Measurements from ENCODE around the gene EBF3.

Gene EBF3

DNA sequence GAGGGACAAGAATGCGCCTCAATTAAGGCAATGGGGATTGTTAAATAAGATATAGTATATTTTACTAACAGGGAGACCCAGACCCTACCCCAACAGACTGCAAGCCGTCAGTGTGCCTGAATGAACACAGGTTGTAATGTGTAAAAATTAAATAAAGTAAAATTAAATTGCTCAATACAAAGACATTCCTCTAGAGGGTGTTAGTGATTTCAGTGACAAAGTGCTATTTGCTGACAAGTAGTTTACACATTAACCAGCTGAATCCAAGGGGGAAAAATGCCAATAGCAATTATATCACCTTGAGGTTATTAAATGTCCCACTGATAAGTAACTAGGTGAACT, 110.5 kb downstream of the EBF3 start:
- DNase-seq (ENCODE audit: low spot score), result peak; percentile 33
- TF ChIP-seq, protein P1, sequence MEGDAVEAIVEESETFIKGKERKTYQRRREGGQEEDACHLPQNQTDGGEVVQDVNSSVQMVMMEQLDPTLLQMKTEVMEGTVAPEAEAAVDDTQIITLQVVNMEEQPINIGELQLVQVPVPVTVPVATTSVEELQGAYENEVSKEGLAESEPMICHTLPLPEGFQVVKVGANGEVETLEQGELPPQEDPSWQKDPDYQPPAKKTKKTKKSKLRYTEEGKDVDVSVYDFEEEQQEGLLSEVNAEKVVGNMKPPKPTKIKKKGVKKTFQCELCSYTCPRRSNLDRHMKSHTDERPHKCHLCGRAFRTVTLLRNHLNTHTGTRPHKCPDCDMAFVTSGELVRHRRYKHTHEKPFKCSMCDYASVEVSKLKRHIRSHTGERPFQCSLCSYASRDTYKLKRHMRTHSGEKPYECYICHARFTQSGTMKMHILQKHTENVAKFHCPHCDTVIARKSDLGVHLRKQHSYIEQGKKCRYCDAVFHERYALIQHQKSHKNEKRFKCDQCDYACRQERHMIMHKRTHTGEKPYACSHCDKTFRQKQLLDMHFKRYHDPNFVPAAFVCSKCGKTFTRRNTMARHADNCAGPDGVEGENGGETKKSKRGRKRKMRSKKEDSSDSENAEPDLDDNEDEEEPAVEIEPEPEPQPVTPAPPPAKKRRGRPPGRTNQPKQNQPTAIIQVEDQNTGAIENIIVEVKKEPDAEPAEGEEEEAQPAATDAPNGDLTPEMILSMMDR (conservative IDR thresholded peaks at IDR 0.05; ENCODE audit: low read depth), result peak; percentile 19; the same call in 1 of the 2 replicates
- CTCF ChIA-PET, result interaction anchor here (0.6 to 1.8 kb wide), 10 partner anchors 8 to 1078 kb away, joined by 3 to 8 read pairs (median 3); partner anchors contain the start of gene C10orf143
- no peak overlapping the region for H3K27ac ChIP-seq
- POLR2A ChIA-PET (ENCODE audit: low non-redundant PET), result no interaction called here

DNA sequence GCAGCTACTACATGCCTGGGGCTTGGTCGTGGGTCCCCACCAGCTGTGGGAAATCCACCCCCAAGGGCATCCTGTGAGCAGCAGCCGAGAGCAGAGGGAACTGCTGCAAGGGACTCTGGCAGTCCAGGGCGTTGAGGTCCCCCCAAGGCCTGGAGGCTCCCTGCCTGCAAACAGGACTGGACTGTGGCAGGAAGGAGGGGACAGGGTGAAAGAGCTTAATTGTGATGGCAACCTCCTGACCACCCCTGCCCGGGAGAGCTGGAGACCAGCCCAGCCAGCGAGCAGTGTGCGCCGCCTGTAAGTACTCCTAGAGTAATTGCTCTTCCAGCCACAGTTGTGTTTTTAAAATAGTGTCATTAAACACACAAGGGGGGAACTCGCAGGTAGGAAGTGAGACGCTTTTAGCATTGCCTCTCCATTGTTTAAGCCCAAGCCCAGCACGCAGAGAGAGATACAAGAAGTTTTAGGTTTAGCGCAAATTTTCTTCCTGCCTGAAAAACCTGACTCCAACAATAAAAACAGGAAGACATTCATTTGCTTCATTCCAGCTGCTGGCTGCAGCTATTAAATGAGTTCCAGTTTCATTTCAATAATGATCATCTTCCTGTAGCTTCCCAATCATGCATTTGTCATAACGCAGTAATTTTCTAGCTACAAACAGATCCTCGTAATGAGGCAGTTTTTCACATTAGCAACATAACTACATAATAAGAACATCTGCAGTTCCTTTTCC, 111.1 kb downstream of the EBF3 start:
- no peak for DNase-seq (ENCODE audit: low spot score)
- ChIA-PET CTCF (interaction anchor here (0.5 to 1.8 kb wide), 9 partner anchors 9 to 714 kb away, joined by 3 to 8 read pairs (median 3); partner anchors contain the start of gene C10orf143), POLR2A (ENCODE audit: low non-redundant PET) (no interaction called here)
- TF ChIP-seq, protein P1 (conservative IDR thresholded peaks at IDR 0.05; ENCODE audit: low read depth), result no peak
- H3K27ac ChIP-seq, result no peak overlapping the region

DNA sequence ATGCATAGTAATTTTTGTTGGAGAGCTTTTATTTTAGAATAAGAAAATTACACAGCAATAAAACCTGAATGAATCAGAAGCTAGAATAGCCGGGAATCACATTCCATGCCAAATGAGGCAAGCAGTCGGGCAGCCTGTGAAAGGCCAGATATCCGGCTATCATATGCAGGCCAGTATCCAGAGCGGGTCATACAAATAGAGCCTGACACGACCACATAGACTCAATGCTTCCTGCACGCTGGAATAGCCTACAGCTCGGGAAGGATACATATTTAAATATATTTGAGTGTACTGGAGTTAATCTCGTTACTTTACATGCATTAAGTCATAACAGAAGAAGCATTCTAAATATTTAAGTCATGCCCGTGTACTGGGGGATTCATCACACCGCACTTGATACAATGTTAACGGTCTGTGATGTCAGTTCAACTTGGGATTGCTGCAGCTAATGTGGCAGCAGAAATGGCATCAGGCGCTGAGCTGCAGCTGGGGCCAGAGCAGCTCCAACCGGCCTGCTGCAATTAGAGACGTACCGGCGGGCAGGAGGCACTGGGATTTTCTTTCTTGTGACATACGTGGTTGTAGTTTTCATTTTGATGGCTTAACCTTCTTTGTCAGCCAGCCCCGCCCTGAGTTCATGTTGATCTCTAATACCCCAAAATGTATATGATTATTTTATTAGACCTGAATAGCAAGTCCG, 112.0 kb downstream of the EBF3 start:
- POLR2A ChIA-PET (ENCODE audit: low non-redundant PET), result no interaction called here
- H3K27ac ChIP-seq, result no peak overlapping the region
- DNase-seq (ENCODE audit: low spot score), result no peak
- CTCF ChIA-PET, result interaction anchor here (0.6 to 1.1 kb wide), 3 partner anchors 16 to 434 kb away, joined by 3 read pairs; no protein-coding TSS in a partner anchor
- TF ChIP-seq, protein P1 (conservative IDR thresholded peaks at IDR 0.05; ENCODE audit: low read depth), result no peak

DNA sequence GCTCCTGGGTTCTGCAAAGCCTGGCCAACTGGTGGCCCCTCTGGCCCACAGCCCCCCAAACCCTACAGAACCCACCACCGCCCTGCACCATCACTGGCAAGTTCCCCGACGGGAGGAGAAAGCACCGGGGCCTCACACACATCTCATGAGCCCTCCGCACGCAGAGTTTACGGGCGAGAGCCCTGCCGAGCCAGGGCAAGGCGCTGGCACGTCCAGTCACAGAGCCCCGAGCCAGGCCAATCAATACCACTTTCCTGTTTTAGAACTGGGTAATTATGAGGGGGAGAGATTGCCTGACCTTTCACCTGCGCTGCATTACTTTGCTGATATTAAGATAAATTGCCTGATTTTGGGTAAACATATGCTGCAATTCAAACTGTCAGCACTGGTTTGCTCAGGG, 113.3 kb downstream of the EBF3 start:
- no peak for DNase-seq (ENCODE audit: low spot score)
- ChIA-PET CTCF (interaction anchor here (1.1 kb wide), 1 partner anchor 277 kb away, joined by 3 read pairs; no protein-coding TSS in a partner anchor), POLR2A (ENCODE audit: low non-redundant PET) (no interaction called here)
- TF ChIP-seq, protein P1 (conservative IDR thresholded peaks at IDR 0.05; ENCODE audit: low read depth), result no peak
- H3K27ac ChIP-seq, result no peak overlapping the region

DNA sequence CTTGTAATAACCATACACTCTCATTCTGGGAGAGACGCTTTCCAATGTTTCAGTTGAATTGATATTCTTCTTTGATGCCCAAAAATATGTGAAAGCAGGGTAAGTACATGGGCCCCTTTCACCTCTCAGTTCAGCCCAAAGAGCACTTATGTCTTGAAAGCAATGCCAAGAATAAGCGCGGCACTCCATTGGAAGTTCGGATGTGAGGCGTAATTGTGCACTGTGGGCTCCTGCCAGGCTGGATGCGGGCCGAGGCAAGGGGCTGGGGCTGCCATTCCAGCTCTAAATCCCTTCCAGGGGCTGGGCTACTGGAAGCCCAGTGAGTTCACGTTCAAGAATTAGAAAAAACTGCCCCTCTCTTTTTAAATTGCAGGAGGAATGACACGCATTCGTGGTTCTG, 113.8 kb downstream of the EBF3 start:
- DNase-seq (ENCODE audit: low spot score), result no peak
- ChIA-PET CTCF (no interaction called here), POLR2A (ENCODE audit: low non-redundant PET) (no interaction called here)
- TF ChIP-seq, protein P1 (conservative IDR thresholded peaks at IDR 0.05; ENCODE audit: low read depth), result no peak
- H3K27ac ChIP-seq, result no peak overlapping the region

DNA sequence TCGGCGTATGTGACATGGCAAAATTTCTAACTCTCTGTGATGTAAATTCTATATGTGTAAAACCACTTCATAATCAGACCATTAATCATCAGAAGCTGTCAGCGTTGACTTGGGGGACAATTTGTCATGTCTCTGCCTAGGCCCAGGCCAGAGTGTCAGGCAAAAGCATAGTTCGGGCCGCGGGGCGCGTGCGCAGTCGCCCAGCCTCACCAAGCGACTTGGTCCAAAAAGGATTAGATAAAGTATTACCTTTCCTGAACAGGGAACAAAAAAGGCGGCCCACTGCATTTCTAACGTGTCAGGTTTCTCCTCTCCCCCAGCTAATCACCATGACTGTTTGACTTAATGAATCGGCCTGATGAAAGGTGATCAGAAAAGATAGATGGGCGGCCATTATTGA, 114.2 kb downstream of the EBF3 start:
- DNase-seq (ENCODE audit: low spot score), result no peak
- TF ChIP-seq, protein P1 (conservative IDR thresholded peaks at IDR 0.05; ENCODE audit: low read depth), result no peak
- ChIA-PET CTCF (no interaction called here), POLR2A (ENCODE audit: low non-redundant PET) (no interaction called here)
- H3K27ac ChIP-seq, result no peak overlapping the region
